Endothelial cell of umbilical vein (primary cell): ENCODE measurements around the gene HEPHL1. TPM values are rescaled to one million over a fixed set of nuclear protein-coding genes. Genes with fewer than 3 reads are reported as not detected.

ENCODE experiments used
- BruUV-seq: library from RNA; stranded (reverse); fragments of 400-500 nt; replicated peaks from 2 replicates; lab custom pipeline; 2021; lab: Mats Ljungman, UMichigan
- CTCF ChIA-PET: fragments of 300-600, 350-600 bp; sonication (Branson Sonifier 250); formaldehyde crosslinking; loops from one replicate; lab custom pipeline; 2021; ENCODE audit warnings: antibody characterized with exemption, inconsistent platforms; lab: Charles Lee
- POLR2A ChIA-PET: fragments of 300-600, 350-600 bp; sonication (Branson Sonifier 250); formaldehyde crosslinking; loops from one replicate; lab custom pipeline; 2021; ENCODE audit warnings: antibody characterized with exemption, inconsistent platforms; lab: Charles Lee
- DNase-seq: peaks from one replicate; pipeline ENCODE4 v3.0.0-alpha.2; 2011; ENCODE audit warnings: low read depth, low spot score
- FAIRE-seq: peaks from 2 replicates; lab custom pipeline; 2011; peaks lifted over from hg19 to GRCh38; lab: Jason Lieb, UNC
- H2AFZ ChIP-seq: 2 replicates; pipeline ENCODE4 v1.6.0; 2012; ENCODE audit warnings: low read depth, low read length, control low read depth, inconsistent platforms
- H3K27ac ChIP-seq: 2 replicates; pipeline ENCODE4 v1.5.1; 2011; ENCODE audit warnings: low read depth, mild to moderate bottlenecking, control low read depth, low read length, moderate library complexity; ENCODE audit not compliant: insufficient read depth
- H3K27me3 ChIP-seq, 2 experiments: 2 replicates each; pipeline versions ENCODE4 v1.6.0 to v1.6.1; 2011; ENCODE audit warnings: low read length in 2 of 2, mixed read lengths in 1 of 2; ENCODE audit not compliant: control insufficient read depth in 2 of 2, insufficient read depth in 2 of 2
- H3K36me3 ChIP-seq, 2 experiments: 2 replicates in 1 of 2; 3 replicates in 1 of 2; pipeline ENCODE4 v1.5.1; 2011; ENCODE audit warnings: low read length in 2 of 2, mild to moderate bottlenecking in 1 of 2, moderate library complexity in 1 of 2; ENCODE audit not compliant: control insufficient read depth in 2 of 2, insufficient read depth in 2 of 2; ENCODE audit errors: extremely low read depth in 1 of 2
- H3K4me1 ChIP-seq: 3 replicates; pipeline ENCODE4 v1.5.1; 2011; ENCODE audit warnings: mild to moderate bottlenecking, low read length; ENCODE audit not compliant: control insufficient read depth, insufficient read depth; ENCODE audit errors: extremely low read depth
- H3K4me2 ChIP-seq: 2 replicates; pipeline ENCODE4 v1.6.1; 2011; ENCODE audit warnings: low read length, control low read depth, mixed read lengths; ENCODE audit not compliant: insufficient read depth
- H3K4me3 ChIP-seq, 3 experiments: fragments of 200-600 bp in 1 of 3; sonication (generic), shearing (Covaris generic) in 1 of 3; replicated peaks in 1 of 3; 2 replicates each; pipeline ENCODE4 v1.5.1; 2011 to 2016; ENCODE audit warnings: control low read depth in 3 of 3, low read length in 3 of 3, mild to moderate bottlenecking in 2 of 3, inconsistent platforms in 1 of 3, low read depth in 1 of 3, moderate library complexity in 1 of 3; ENCODE audit not compliant: insufficient read depth in 1 of 3
- H3K79me2 ChIP-seq: 2 replicates; pipeline ENCODE4 v1.6.0; 2012; ENCODE audit warnings: low read length, inconsistent platforms; ENCODE audit not compliant: control insufficient read depth, insufficient read depth
- H3K9ac ChIP-seq: replicated peaks from 2 replicates; pipeline ENCODE3; 2011; ENCODE audit warnings: low read length, control low read depth; ENCODE audit not compliant: insufficient read depth; ENCODE audit errors: extremely low read depth
- H3K9me1 ChIP-seq: replicated peaks from 3 replicates; pipeline ENCODE4 v1.6.0; 2011; ENCODE audit warnings: mild to moderate bottlenecking, low read length; ENCODE audit not compliant: control insufficient read depth, insufficient read depth; ENCODE audit errors: extremely low read depth
- H3K9me3 ChIP-seq: replicated peaks from 2 replicates; pipeline ENCODE4 v1.5.1; 2012; ENCODE audit warnings: low read length, inconsistent platforms; ENCODE audit not compliant: control insufficient read depth, insufficient read depth
- H4K20me1 ChIP-seq: replicated peaks from 2 replicates; pipeline ENCODE3; 2011; ENCODE audit warnings: mild to moderate bottlenecking, low read length; ENCODE audit not compliant: control insufficient read depth, insufficient read depth; ENCODE audit errors: extremely low read depth
- EZH2 ChIP-seq: IDR thresholded peaks from 2 replicates; pipeline ENCODE4 v1.6.1; 2012; ENCODE audit warnings: borderline replicate concordance, low read depth, mild to moderate bottlenecking, moderate library complexity, low read length, inconsistent platforms; ENCODE audit not compliant: severe bottlenecking
- FOS ChIP-seq: IDR thresholded peaks from 2 replicates; pipeline ENCODE4 v1.6.1; 2011; ENCODE audit warnings: mild to moderate bottlenecking, low read length, moderate library complexity, borderline replicate concordance; ENCODE audit not compliant: insufficient read depth
- GATA2 ChIP-seq: IDR thresholded peaks from 2 replicates; pipeline ENCODE4 v1.7.0; 2011; ENCODE audit warnings: low read depth, mild to moderate bottlenecking, moderate library complexity, mixed read lengths, low read length; ENCODE audit not compliant: insufficient read length, insufficient read depth
- JUN ChIP-seq: IDR thresholded peaks from 2 replicates; pipeline ENCODE4 v1.6.1; 2011; ENCODE audit warnings: borderline replicate concordance, low read depth; ENCODE audit not compliant: insufficient read length, insufficient read depth
- MAX ChIP-seq: IDR thresholded peaks from 2 replicates; pipeline ENCODE4 v1.6.1; 2011; ENCODE audit not compliant: insufficient read depth, insufficient read length
- MYC ChIP-seq: IDR thresholded peaks from one replicate; pipeline ENCODE4 v1.6.1; 2011; ENCODE audit warnings: mild to moderate bottlenecking, low read depth, low read length
- POLR2A ChIP-seq: IDR thresholded peaks from 2 replicates; pipeline ENCODE4 v1.6.1; 2012; ENCODE audit warnings: low read depth, mild to moderate bottlenecking, control low read depth, low read length
- POLR2AphosphoS5 ChIP-seq: IDR thresholded peaks from 2 replicates; pipeline ENCODE4 v1.6.1; 2012; ENCODE audit warnings: low read depth, mild to moderate bottlenecking, control low read depth, low read length, moderate library complexity; ENCODE audit not compliant: insufficient read depth
- dilution Hi-C: fragments of 300-500 bp; cut with MboI; formaldehyde crosslinking; loops from one replicate; pipeline ENCODE4 v1.15.0; 2019; ENCODE audit warnings: low sequenced_read_pairs; ENCODE audit not compliant: extremely low pct_ligation_motif_present
- intact Hi-C: fragments of 100-400 bp; cut with micrococcal nuclease; formaldehyde crosslinking; loops from one replicate; pipeline ENCODE4 v1.10.0; 2022
- polyA plus RNA-seq, 4 experiments: library from polyadenylated mRNA; depleted of rRNA in 3 of 4; stranded (reverse) in 3 of 4; unstranded in 1 of 4; fragments of >200 nt; gene quantifications; 2 replicates each; pipeline versions ENCODE4 v1.2.1 to v1.2.3, GENCODE V29; 2011 to 2012; ENCODE audit warnings: missing spikeins in 1 of 4
- total RNA-seq: library from RNA; stranded (reverse); gene quantifications from 2 replicates; pipeline ENCODE4 v1.2.3, GENCODE V29; 2021
- TF ChIP-seq, protein P1 (sequence below), 2 donors: IDR thresholded peaks; 1 replicate in 1 of 2; 2 replicates in 1 of 2; pipeline ENCODE4 v1.5.1; 2011; ENCODE audit warnings: low read length in 2 of 2, mild to moderate bottlenecking in 2 of 2, moderate library complexity in 2 of 2, control low read depth in 1 of 2, inconsistent platforms in 1 of 2, low read depth in 1 of 2; ENCODE audit not compliant: insufficient read depth in 1 of 2; ENCODE audit errors: extremely low read depth in 1 of 2

HEPHL1 gene
- total and polyA plus RNA-seq, 2 donors (not counting 3 experiments of a cell fraction or from before 2014, with no cell fraction given): not detected

DNA sequence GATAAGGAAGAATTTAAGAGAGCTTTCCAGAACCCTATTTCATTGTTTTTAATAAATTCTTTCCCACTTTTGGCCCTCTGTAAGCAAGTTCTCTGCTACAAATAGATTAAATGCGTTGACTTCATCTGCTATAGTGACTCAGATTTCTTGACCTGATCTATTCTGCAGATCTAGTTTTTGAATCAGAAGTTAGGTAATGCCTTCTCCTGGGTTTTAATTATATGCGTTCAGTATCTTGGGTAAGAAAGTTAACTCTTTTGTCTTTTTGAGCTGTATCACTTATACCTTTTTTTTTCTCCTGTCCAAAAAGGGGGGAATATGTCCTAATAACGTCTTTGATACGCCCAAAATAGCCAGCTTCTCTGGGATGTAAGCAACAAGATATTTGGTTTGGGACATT lies 2.4 kb upstream of the HEPHL1 start:
- no peaks in the 10 kb centered on the region for H4K20me1 ChIP-seq
- H3K9me3 ChIP-seq: peaks cover 1% of the 10 kb centered on the region
- ChIA-PET CTCF (no interaction called here), POLR2A (no interaction called here)
- H3K27ac ChIP-seq: no peak overlapping the region
- no peaks in the 10 kb centered on the region for H3K27me3 ChIP-seq
- no peaks in the 10 kb centered on the region for H3K9me1 ChIP-seq
- BruUV-seq: no TSS peak
- no peak overlapping the region for H3K9ac ChIP-seq
- H2AFZ ChIP-seq: no peak overlapping the region
- no peak overlapping the region for H3K4me3 ChIP-seq
- H3K4me1 ChIP-seq: no peaks in the 10 kb centered on the region
- no peak for FAIRE-seq
- no peak for TF ChIP-seq MYC
- TF ChIP-seq POLR2A: no peak
- no peak for TF ChIP-seq EZH2
- no peak for TF ChIP-seq POLR2AphosphoS5
- TF ChIP-seq FOS: no peak
- no peak for TF ChIP-seq JUN
- TF ChIP-seq GATA2: no peak
- TF ChIP-seq, protein P1, sequence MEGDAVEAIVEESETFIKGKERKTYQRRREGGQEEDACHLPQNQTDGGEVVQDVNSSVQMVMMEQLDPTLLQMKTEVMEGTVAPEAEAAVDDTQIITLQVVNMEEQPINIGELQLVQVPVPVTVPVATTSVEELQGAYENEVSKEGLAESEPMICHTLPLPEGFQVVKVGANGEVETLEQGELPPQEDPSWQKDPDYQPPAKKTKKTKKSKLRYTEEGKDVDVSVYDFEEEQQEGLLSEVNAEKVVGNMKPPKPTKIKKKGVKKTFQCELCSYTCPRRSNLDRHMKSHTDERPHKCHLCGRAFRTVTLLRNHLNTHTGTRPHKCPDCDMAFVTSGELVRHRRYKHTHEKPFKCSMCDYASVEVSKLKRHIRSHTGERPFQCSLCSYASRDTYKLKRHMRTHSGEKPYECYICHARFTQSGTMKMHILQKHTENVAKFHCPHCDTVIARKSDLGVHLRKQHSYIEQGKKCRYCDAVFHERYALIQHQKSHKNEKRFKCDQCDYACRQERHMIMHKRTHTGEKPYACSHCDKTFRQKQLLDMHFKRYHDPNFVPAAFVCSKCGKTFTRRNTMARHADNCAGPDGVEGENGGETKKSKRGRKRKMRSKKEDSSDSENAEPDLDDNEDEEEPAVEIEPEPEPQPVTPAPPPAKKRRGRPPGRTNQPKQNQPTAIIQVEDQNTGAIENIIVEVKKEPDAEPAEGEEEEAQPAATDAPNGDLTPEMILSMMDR (IDR thresholded peaks at IDR 0.05; ENCODE audit: extremely low read depth in 1 of 2, insufficient read depth in 1 of 2, low read depth in 1 of 2, low read length in 2 of 2): no peak
- no peak for TF ChIP-seq MAX
- intact Hi-C loops (no loop called here), dilution Hi-C loops (no loop called here)
- H3K79me2 ChIP-seq: no peaks in the 10 kb centered on the region
- DNase-seq: no peak
- no peak overlapping the region for H3K4me2 ChIP-seq
- no peaks in the 10 kb centered on the region for H3K36me3 ChIP-seq
